ENCODE data around the gene ANKHD1.
"Not testable (repeated sequence)": the region's sequence is repeated elsewhere in the genome, so short reads cannot be mapped to it uniquely, and the experiment has no call there.

ANKHD1 gene

DNA sequence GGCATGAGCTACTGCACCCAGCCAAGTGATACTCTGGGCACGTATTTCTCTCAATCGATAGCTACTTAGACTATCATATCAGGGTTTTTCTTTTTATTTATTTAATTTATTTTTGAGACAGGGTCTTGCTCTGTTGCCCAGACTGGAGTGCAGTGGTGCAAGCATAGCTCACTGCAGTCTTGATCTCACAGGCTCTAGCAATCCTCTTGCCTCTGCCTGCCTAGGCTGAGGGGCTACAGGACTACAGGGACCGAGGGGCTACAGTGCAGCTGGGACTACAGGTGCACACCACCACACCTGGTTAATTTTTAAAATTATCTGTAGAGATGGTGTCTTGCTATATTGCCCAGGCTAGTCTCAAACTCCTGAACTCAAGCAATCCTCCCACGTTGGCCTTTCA, 20.3 kb upstream of the ANKHD1 start:
- DNase-seq (ENCODE audit: low read depth in 2 of 2) = no peak

DNA sequence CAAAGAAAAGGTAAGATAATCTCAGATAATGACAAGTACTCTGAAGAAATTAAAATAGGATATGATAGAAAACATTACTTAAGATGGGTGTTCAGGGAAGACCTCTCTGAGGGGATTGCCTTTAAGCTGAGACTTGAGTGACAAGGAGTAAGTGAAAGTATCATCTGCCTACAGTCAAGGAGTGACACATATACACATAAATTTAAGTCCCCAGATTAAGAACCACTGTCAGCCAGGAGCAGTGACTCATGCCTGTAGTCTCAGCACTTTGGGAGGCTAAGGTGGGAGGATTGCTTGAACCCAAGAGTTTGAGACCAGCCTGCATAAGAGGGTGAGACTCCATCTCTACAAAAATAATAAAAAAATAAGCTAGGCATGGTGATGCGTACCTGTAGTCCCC, 19.7 kb upstream of the ANKHD1 start:
- no peak for DNase-seq (ENCODE audit: low read depth in 2 of 2)

DNA sequence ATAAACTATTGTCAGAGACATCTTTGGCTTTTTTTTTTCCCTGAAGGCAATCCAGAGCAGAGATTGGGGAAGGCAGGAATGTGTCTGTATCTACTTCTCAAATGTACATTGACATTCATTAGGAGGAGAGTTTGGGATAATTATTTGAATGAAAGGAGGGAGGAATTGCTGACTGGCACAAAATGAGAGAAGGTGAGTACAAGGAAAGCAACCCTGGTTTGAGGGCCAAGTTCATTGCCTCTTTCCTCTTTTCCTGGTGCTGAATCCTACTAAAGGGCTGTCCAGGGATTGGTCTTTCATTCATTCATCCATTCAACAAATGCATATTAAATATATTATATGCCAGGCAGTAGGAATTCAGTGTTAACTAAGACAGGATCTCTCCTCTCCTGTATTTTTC, 18.8 kb upstream of the ANKHD1 start:
- DNase-seq (ENCODE audit: low read depth in 2 of 2) = no peak

DNA sequence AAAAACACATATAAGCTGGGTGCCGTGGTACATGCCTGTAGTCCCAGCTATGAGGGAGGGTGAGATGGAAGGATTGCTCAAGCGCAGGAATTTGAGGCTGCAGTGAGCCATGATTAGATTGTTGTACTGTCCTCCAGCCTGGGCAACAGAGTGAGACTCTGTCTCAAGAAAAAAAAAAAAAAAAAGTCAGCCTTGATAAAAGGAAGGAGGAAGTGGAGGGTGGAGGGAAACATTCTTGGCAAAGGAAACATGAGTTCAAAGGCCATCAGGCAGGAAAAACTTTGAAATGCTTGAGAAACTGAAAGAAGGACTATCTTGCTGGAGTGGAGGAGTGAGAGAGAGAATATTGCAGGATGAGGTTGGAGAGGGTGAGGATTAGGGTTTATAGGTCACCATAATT, 18.3 kb upstream of the ANKHD1 start:
- DNase-seq (ENCODE audit: low read depth in 2 of 2) = no peak

DNA sequence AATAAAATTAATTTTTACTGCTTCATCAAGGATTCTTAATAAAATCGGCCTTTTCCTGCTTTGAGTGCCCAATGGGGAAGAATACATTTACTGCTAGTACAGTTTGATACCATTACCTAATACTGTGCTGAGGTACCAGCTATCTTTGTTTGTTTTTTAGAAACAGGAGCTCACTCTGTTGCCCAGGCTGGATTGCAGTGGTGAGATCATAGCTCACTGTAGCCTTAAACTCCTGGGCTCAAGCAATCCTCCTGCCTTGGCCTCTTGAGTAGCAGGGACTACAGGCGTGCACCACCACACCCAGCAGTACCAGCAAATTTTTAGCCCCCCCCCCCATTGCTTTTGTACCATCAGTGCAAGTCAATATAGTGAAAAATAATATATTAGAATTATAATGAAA, 13.6 kb upstream of the ANKHD1 start:
- DNase-seq (ENCODE audit: low read depth in 2 of 2) = no peak

DNA sequence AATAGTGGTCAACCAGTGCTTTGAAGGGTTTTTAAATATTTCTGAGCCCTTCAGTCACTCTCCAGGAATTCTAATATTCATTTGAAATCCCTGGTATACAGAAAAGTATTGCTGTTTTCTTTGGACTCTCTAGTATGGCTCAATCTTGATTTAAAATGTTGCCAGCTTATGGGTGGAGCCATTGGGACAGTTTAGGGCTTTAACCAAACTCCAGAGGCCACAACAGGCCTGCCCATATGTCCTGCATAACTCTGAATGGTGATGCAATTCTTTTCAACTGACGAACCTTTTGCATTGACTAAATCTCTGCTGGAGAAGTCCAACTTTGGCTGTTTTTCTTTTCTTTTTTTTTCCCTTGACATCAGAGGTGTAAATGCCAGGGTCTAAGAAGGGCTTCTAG, 10.3 kb upstream of the ANKHD1 start:
- no peak for DNase-seq (ENCODE audit: low read depth in 2 of 2)

DNA sequence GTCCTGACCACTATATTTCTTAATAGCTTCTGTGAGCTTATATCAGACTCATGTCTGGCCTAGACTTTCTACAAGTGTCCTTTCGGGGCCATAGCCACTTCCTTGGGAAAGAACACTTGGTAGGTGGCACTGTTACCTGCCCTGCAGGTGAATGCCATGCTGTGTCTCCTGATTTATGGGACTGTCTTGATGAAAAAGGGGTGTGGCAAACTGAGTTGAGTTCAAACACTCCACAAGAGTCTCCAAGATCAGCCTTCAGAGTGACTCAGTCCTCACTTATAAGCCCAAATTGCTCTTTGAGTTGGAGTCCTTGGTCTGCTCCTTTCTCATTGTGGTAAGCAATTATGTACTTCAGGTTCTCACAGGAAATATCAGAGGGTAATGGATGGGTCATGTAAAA, 9.9 kb upstream of the ANKHD1 start:
- no peak for DNase-seq (ENCODE audit: low read depth in 2 of 2)

DNA sequence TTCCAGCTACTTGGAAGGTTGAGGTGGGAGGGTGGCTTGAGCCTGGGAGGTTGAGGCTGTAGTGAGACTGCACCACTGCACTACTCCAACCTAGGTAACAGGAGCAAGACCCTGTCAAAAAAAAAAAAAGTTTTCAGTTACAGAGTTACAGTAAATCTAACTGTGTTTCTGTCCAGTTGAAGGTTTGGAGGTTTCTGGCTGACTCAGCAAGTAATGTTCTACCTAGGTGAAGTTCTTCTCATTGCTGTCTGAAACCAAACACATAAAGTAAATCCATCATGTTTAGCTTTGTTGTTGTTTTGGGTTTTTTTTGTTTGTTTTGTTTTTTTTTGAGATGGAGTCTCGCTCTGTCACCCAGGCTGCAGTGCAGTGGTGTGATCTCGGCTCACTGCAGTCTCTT, 7.9 kb upstream of the ANKHD1 start:
- DNase-seq (ENCODE audit: low read depth in 2 of 2) = no peak

DNA sequence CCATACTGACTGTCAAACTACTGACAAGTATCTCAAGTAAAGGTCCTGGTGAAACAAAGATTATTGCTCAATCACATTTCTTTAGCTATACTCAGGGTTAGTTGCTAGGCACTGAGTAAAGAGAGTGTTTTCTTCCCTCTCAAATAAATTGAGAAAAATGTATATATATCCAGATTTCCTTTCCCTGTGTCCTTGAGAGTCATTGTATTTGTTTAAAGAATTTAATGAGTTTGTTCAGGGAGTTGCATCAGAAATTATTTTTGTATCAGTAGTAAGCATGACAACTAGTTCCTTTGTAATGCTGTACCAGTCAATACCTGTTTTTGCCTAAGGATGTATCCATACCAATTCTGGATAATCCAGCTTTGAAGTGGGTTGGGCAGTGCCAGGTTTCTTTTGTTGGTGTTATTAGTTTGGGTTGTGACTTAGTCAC, 3.2 kb upstream of the ANKHD1 start:
- DNase-seq (ENCODE audit: low read depth in 2 of 2) = no peak

DNA sequence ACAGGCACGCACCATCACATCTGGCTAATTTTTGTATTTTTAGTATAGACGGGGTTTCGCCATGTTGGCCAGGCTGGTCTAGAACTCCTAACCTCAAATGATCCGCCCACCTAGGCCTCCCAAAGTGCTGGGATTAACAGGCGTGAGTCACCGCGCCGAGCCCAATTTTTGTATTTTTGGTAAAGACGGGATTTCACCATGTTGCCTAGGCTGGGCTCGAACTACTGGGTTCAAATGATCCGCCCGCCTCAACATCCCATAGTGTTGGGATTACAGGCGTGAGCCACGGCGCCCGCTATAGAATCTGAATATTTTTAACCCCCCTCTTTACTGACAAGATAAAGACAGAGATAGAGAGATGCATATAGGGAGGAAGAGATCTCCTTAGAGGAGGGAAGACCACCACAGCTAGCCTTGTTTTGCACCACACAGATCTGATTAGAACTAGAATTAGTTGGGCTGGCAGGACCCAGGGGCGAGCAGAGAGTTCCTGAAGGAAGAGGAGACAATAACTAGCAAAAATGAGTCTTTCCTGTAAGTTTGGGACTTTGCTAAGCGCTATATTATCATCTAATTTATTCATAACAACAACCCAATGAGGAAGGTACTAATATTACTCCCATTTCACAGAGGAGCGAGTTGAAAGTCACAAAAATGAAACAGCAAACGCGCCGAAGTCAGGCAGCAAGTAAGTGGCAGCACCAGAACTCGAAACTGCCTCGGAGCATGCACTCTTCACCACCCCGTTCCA, 1.5 kb upstream of the ANKHD1 start:
- DNase-seq (ENCODE audit: low read depth in 2 of 2) = no peak

DNA sequence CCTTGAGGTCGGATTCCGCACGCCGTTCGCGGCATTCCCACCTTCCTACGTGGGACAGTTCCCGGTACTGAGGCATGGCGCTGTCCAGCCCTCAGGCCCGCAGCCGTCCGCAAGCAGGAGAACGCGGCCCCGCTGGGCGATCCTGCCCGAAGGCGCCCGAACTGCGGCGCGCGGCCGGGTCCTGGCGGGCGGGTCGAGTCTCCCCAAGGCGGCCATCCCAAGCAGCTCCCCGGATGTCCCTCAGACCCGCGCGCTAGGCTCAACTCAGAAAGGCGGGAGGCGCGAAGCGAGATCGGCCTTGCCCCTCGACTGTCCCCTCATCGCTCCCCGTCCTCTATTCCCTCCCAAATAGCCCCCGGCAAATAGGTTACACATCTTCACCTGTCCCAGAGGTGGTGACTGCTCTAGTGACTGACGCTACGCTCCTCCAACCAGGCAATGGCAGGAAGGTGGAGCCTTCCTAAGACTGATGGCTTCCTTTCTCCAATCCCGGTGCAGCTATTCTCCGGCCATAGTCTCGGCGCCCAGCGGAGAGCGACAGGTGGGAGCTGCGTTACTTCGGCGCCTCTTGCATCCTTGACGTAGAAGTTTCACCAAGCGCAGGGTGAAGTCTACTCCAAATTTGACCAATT, 787 bp upstream of the ANKHD1 start:
- peak; percentile 76 to 83 for DNase-seq (ENCODE audit: low read depth in 2 of 2)

DNA sequence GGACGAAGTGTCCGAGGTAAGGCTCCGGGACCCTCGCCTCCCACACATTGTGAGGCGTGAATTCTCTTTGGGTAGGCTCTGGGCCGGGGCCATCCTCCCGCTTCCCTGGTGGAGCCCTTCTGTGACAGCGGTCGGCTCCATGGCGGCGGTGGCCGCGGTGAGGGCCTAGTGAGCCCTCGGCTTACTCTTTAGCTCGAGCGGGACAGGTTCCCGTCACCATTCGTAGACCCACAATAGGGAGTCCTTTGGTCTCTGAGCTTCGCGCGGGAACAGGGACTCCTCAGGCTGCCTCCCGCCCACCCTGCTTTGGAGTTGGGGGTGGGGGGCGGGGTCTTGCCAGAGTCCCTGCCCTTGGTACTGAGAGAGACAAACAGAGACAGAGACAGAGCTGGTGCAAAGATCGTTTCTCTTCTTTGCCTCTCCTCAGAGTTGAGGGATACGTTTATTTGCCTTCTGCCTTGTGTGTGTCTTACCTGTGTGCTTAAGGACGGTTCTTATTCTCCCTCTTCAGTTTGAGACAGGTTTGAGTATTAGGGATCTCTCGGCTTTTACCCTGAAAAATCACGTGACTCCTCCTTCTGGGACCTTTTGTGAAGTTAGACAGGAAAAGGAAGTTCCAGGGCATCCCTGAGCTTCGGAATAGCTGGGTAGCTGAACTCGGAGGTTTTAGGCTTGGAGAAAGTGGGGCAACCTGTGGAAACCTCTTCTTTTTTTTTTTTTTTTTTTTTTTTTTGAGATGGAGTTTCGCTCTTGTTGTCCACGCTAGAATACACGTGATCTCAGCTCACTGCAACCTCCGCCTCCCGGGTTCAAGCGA, 833 bp downstream of the ANKHD1 start:
- peak; percentile 34 to 38 for DNase-seq (ENCODE audit: low read depth in 2 of 2)

DNA sequence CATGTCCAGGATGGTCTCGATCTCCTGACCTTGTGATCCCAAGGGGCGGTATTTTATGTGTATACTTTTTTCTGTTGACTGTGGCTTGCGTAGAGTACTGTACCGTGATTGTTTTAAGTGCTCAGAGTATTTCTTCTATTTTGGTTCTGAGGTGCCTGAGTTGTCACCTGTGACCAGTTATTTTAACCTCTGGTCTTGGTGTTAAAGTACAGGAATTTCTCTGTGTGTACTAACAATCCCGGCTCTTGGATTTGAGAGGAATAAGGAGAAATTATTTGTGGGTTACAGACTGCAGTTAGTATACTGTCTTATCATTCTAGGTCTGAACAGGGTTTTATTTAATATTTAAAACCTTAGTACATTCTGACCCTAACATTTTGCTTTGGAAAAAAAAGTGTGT, 2.0 kb downstream of the ANKHD1 start:
- no peak for DNase-seq (ENCODE audit: low read depth in 2 of 2)

DNA sequence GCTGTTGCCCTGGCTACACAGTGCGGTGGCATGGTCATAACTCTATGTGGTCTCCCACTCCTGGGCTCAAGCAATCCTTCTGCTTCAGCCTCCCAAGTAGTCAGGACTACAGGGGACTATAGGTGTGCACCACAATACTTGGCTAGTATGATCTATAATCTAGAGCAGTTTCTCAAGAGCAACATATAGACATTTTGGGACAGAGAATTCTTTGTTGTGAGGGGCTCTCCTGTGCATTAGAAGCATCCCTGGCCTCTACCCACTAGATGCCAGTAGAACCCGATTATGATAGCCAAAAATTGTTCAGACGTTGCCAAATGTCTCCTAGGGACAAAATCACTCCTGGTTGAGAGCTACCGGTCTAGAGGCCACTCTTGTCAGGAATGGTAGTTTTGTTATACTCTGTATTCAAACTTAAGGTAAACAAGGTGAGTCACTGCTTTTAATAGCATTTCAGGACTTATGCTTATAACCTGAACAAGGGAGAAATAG, 7.2 kb downstream of the ANKHD1 start:
- no peak for DNase-seq (ENCODE audit: low read depth in 2 of 2)

DNA sequence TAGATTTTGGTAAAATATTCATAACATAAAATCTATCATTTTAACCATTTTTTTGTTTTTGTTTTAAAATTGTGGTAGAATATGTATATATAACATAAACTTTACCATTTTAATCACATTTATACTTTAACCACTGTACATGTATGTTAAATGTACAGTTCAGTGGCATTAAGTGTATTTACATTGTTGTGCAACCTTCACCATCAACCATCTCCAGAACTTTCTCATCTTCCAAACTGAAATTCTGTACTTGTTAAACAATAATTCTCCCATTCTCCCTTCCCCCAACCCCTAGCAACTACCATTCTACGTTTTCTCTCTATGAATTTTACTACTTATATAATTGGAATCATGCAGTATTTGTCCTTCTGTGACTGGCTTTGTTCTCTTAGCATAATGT, 11.6 kb downstream of the ANKHD1 start:
- no peak for DNase-seq (ENCODE audit: low read depth in 2 of 2)

DNA sequence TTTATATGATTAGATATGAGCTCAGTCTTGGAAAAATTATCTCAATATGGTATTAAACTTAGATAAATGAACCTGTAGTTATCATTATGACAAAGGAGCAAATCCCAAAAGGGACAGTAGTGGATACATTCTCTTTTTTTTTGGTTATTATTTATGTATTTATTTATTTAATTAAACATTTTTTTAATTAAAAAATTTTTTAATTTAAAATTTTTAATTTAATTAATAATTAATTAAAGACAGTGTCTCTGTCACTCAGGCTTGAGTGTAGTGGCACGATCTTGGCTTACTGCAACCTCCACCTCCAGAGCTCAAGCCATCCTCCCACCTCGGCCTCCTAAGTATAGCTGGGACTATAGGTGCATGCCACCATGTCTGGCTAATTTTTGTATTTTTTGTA, 15.6 kb downstream of the ANKHD1 start:
- DNase-seq (ENCODE audit: low read depth in 2 of 2) = no peak

DNA sequence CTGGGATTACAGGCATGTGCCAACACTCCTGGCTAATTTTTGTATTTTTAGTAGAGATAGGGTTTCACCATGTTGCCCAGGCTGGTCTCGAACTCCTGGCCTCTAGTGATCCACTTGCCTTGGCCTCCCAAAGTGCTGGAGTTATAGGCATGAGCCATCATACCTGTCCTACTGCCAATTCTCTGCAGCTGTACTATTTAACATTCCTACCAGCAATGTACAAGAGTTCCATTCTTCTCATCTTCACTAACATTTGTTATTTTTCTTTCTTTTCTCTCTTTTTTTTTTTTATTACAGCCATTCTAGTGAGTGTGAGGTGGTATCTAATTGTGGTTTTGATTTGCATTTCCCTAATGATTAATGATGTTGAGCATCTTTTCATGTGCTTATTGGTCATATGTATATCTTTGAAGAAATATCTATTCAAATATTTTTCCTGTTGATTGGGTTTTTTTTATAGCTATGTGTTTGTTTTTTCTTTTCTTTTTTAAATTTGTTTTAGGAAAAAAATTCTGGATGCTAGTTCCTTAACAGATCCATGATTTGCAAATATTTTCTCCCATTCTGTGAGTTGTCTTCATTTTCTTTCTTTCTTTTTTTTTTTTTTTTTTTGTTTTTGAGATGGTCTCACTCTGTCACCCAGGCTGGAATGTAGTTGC, 17.4 kb downstream of the ANKHD1 start:
- no peak for DNase-seq (ENCODE audit: low read depth in 2 of 2)

DNA sequence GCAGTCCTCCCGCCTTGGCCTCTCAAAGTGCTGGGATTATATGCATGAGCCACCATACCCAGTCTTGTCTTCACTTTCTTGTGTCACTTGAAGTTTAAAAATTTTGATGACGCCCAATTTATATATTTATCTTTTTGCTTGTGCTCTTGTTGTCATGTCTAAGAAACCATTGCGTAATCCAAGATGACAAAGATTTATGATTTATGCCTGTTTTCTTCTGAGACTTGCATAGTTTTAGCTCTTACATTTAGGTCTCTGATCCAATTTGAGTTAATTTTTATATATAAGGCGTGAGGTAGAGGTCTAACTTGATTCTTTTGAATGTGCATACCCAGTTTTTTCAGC, 18.6 kb downstream of the ANKHD1 start:
- DNase-seq (ENCODE audit: low read depth in 2 of 2) = no peak

DNA sequence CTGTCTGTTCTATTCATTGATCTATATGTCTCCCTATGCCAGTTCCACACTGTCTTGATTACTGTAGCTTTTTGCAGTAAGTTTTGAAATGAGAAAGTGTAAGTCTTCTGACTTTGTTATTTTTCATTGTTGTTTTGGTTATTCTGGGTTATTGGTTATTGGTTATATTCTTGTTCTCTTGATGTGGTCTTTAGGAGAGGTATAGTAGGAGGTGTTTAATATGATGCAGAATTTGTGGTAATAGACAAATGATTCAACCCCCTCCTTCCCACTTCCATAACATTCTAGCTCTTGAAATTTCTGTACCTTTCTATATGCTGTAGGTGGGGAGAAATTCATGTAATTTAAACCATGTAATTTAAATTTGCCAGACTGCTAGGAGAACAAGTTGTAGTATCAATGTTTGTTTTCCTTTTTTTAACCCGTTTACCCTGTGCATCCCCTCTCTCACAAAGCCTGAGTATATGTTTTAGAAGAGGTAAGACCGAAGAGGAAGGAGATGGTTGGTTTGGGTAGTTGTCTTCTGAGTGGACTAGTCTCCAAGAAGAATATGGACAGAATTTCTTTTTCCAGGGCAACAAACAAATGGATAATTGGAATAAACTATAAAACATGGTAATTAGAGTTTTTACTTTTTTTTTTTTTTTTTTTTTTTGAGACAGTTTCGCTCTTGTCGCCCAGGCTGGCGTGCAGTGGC, 19.2 kb downstream of the ANKHD1 start:
- no peak for DNase-seq (ENCODE audit: low read depth in 2 of 2)

DNA sequence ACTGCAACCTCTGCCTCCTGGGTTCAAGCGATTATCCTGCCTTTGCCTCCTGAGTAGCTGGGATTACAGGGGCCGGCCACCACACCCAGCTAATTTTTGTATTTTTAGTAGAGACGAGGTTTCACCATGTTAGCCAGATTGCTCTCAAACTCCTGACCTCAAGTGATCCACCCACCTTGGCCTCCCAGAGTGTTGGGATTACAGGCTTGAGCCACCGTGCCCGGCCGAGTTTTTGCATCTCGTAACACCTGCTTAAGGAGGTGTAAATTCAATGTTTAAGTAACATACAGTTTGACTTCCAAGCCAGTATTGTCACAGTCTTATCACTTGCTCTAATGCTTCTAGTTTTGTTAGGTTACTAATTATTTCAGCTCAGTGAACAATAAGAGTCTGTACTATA, 19.7 kb downstream of the ANKHD1 start:
- DNase-seq (ENCODE audit: low read depth in 2 of 2) = not testable (repeated sequence)

DNA sequence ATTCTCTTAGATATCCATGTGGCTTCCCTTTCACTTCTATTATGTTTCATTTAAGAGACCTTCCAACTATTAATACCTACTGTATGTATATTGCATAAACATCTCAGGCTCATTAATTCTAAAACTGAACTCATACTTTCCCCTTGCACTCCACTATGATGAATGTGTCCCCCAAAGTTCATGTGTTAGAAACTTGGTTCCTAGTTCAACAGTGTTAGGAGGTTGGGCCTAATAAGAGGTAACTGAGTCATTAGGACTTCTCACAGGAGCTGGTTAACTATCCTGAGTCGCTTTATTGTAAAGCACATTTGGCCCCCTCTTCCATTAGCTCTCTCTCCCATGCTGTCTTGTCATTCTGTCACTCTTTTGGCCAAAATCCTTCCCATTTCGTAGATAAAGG, 22.0 kb downstream of the ANKHD1 start:
- DNase-seq (ENCODE audit: low read depth in 2 of 2) = no peak

DNA sequence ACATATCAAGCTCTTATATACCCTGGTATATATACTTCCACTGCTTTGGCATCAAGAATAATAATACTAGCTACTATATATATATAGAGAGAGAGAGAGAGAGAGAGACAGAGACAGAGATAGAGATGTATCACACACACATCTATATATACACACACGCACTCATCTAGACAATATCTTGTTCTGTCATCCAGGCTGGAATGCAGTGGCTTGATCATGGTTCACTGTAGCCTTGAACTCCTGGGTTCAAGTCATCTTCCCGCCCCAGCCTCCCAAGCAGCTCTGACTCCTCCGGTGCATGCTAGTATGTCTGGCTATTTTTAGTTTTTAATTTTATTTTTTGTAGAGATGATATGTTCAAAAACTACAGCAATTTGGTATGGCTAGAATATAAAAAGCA, 22.5 kb downstream of the ANKHD1 start:
- no peak for DNase-seq (ENCODE audit: low read depth in 2 of 2)
